NOMO-1 treated with DMSO at 0.1 percent for 48 hours (cell line): ENCODE measurements around the gene GNA12.
A peak's percentile ranks its signal among the peaks of the same experiment; 100 is the strongest.
"Not testable (repeated sequence)": the region's sequence is repeated elsewhere in the genome, so short reads cannot be mapped to it uniquely, and the experiment has no call there.

Source experiments
- DNase-seq: peaks from one replicate; lab custom pipeline; 2025; ENCODE audit not compliant: unreplicated experiment; lab: John Stamatoyannopoulos, UW

GNA12 gene

DNA sequence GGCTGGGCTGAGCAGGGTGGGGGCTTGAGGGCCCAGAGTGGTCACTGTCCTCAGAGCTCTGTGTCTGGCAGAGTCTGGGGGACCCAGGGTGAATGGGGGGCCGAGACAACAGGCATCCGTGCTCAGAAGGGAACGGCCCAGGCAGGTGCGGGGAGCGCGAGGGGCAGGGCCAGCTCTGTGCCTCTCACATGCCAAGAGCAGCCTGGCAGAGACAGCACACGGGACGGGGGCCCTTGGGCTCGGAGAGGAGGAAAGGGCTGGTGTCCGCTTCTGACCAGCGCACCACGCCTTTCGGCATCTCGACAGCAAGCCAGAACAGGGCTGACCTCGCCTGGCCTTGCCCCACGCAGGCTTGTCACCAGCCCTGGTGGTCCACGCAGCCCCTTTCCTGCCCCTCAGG lies 142.7 kb downstream of the GNA12 start:
- DNase-seq, result no peak

DNA sequence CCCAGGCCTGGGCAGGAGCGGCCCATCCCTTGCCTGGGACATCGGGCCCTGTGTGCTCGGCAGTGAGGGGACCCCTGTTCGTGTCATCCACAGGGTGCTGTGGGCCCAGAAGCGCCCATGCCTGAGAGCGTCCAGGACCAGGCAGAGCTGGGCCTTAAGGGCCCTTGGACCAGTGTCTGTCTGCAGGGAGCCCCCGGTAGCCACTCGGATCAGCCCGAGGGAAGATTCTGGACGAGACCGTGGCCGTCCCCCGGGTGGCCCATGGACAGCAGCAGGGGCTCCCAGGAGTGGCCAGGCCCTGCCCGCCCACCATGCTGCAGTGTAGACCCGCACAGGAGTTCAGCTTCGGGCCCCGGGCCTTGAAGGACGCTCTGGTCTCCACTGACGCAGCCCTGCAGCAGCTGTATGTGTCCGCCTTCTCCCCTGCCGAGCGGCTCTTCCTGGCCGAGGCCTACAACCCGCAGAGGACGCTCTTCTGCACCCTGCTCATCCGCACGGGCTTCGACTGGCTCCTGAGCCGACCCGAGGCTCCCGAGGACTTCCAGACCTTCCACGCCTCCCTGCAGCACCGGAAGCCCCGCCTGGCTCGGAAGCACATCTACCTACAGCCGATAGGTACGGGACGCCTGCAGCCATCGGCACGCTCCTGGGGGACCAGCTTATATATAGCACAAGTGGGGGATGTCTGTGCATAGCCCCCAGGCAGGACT lies 143.8 kb downstream of the GNA12 start:
- no peak for DNase-seq

DNA sequence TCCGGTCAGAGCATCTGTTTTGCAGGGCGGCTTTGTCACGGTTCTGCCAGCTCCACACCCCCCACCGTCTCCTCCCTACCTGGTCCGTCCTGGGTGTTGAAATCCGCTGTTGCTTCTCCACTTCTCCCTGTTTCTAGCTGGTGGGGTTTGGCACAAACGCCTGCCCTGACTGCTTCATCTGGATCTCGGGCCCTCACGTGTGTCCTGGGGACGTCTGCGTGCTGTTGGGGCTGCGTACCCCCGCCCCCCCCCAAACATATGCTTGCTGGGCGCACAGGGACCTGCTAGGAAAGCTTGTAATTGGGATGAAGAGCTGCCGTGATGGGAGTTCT lies 144.9 kb downstream of the GNA12 start:
- DNase-seq, result no peak

DNA sequence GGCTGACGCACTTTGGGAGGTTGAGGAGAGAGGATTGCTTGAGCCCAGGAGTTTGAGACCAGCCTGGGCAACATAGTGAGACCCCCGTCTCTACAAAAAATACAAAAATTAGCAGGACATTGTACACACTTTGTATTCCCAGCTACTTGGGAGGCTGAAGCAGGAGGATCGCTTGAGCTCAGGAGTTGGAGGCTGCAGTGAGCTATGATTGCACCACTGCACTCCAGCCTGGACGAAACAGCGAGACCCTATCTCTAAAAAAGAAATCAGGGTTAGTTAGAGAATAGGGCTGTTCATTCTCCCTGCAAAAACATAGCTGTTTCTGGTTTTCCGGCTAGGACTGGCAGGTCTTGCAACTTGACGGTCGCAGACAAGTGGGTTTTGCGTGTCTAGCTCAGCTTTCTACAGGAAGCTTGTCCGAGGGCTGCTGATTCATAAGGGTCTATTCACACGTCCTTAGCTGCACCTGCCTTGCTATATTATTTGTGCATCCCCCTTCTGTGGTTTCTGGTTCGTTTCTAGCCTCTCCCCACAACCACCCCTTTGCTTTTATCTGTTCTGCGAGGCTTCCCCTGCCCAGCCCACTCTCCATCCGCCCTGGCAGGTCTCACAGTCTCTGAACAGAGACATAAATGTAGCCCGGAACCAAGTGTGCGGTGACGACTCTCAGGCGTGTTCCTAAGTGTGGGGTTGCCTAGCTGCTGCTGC lies 145.4 kb downstream of the GNA12 start:
- DNase-seq, result peak; percentile 45

DNA sequence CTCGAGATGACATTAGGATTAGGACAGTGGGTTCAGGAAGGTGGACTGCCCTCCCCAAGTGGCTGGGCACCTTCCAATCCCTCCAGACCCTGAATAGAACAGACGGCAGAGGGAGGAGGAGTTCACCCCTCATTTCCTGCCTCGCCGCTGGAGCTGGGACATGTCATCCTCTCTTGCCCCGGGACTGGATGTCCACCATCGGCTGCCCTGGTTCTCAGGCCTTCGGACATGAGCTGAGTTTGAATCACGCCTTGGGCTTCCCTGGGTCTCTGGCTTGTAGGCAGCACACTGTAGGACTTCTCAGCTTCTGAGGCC lies 150.0 kb downstream of the GNA12 start:
- DNase-seq, result not testable (repeated sequence)

DNA sequence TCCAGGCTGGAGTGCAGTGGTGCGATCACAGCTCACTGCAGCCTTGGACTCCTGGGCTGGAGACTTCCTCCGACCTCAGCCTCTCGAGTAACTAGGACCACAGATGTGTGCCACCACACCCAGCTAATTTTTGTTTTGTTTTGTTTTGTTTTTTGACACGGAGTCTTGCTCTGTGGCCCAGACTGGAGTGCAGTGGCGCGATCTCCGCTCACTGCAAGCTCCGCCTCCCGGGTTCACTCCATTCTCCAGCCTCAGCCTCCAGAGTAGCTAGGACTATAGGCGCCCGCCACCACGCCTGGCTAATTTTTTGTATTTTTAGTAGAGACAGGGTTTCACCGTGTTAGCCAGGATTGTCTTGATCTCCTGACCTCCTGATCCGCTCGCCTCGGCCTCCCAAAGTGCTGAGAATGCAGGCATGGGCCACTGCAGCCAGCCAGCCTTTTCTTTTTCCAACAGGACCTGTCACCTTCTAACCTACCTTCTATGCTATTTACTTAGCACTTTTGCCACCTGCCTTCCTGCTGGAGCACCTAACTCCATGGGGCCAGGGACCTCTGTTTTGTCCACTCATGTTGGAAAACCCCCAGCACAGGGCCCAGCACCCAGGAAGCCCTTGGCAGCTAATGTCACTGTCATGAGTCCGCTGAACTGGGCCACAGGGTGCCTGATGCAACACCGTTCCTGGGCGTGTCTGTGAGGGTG lies 150.5 kb downstream of the GNA12 start:
- DNase-seq, result not testable (repeated sequence)

DNA sequence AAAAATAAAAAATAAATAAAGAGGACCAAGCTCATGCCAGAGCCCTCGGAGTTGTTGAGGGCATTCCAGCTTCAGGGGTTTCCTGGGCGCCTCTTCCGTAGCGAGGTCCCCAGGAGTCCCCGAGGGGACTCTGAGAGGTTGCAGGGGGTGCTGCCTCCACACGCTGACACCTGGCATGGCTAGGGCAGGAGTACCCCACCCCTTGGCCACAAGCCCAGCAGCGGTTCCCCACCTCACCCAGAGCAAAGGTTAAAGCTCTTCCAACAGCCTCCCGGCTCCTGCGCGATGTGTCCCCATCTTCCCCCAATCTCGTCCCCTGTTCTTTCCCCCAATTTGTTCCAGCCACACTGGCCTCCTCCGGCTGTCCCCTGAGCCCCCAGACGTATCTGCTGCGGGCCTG lies 151.6 kb downstream of the GNA12 start:
- DNase-seq, result no peak

DNA sequence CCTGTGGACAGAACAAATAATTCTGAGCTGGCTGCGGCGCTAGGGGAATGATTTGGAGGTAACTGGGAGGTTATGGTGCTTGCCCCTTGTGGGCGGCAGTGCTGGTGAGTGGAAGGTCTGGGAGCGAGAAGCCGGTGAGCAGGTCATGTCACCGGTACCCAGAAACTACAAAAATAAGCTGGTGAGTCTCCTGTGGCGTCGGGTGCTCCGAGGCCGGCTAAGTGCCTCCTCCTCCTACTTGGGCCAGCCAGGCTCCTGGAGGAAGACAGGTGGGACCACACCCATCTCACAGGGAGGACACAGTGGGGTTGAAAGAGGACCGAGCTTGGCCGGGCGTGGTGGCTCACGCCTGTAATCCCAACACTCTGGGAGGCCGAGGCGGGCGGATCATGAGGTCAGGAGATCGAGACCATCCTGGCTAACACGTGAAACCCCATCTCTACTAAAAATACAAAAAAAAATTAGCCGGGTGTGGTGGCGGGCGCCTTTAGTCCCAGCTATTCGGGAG lies 152.1 kb downstream of the GNA12 start:
- DNase-seq, result not testable (repeated sequence)

DNA sequence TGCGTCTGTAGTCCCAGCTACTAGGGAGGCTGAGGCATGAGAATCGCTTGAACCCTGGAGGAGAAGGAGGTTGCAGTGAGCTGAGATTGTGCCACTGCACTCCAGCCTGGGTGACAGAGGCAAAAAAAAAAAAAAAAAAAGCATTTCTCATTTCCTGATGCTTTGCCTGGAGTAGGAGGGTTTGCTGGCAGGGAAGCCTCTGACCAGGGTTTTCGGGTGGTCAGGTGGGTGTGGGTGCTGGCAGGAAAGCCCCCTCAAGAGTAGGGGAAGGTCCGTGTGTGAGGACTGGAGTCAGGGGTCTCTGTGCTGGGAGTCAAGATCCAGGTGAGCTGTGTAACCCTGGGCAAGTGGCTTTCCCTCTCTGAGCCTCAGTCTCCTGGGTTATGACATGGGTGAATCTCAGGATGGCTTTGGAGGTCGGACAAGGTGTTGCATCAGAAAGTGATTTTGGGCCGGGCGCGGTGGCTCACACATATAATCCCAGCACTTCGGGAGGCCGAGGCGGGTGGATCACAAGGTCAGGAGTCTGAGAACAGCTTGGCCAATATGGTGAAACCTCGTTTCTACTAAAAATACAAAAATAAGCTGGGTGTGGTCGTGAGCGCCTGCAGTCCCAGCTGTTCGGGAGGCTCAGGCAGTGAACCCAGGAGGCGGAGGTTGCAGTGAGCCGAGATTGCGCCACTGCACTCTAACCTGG lies 152.9 kb downstream of the GNA12 start:
- DNase-seq, result peak; percentile 79

DNA sequence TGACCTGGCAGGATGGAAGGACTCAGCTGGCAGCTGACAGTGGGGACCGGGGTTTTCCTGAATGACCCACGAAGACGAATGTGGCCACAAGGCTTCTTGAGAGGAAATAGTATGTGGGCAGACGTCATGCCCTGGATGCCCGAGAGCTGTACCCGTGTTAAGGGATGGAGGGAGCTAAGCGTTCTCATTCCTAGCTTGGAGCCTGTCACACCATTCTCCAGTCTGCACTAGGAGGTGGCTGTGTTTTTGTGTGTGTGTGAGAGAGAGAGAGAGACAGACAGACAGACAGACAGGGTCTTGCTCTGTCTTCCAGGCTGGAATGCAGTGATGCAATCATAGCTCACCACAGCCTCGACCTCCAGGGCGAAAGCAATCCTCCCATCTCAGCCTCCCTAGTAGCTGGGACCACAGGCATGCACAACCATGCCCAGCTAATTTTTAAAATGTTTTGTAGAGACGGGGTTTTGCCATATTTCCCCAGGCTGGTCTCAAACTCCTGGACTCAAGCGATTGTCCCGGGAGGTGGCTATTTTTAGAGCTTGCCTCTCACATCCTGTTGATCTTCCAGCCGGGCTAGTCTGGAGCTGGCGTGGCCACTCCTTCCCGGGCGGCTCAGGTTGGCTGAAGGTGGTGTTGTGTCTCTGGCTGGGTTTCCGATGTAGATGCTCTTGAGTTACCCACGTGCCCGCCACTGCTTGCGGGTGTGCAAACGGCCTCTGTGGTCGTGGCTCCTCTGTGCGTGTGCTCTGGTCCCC lies 154.0 kb downstream of the GNA12 start:
- DNase-seq, result no peak

DNA sequence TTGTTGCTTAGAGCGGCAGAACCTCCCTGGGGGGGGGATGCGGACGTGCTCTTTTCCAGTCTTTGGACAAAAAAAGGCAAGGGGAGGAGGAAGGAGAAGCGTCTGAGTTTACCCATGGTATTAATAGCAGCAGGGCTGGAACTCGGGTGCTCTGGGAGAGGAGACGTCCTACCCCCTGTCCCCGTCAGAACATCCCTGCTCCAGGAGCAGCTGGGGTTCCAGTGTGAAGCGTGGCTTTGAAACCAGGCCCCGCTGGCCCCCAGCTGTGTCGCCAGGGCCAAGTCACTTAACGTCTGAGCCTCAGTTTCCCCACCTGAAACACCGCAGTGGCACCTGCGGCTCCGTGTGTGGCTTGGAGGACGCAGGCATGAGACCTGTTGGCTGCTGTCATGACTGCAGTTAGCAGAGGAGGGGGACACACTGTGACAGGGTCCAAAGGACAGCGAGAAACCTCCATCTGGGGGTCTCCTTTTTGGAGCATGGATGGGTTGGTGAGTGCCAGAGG lies 154.7 kb downstream of the GNA12 start:
- no peak for DNase-seq

DNA sequence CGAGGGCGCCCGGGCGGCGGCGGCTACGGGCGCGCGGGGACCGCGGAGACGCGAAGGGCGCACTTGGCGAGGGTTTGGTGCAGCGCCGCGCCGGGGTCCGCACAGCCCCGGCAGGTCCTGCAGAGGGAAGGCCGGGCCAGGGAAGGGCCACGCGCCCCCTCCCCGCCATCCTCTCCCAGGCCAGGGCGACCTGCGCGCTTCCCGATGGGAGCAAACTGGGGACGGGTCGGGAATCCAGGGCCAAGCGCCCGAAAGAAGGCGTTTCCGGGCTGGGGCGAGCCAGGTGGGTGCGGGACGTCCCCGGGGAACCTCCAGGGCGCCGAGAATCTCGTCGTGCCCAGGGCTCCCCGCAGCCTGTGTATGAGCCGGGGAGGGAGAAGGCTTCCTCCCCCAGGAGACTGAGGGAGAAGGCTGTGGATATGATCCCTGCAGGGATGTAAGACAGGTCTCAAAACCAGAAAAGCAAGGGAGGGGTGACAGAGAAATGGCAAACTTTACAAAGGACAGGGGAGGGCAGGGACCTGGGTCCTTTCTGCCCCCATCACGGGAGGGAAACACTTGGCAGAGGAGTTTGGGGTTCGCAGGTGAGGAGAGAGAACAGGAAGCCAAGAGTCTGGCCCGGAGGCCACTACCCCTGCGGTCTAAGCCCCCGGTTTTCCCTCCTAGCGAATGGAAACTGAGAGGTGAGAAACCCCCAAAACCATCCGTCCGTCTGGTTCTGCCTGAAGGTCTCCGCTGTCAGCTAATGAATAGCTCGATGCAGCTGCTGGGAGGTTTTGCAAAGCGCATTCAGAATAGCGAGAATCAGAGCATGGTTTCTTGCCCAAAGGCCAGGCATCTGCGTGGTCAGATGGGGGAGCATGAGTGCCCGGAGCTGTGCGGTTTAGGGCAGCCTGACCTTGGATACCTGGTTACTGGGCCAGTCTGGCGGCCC lies 155.4 kb downstream of the GNA12 start:
- DNase-seq, result no peak

DNA sequence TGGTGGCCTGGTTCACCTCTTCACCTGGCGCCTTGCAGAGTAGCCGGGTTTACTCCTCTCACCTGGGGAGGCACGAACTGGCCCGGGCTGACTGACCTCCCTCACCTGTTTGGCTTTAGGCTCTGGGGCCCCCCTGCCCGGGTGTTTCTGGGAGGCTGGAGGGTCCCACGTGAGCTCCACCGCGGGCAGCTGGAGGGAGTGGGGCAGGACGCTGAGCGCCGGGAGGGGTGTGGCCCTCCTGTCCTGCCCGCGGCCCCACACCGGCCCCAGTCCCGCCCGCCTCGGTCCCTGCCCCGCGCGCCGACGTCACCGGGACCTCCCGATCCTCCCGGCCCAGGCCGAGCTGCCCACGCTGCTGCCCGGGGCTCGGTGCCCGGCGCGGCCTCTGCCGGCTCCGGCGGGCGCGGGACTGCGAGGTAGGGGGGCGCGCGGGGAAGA lies 156.2 kb downstream of the GNA12 start, which contains the start of gene AMZ1:
TSS of gene AMZ1 (plus strand) at position 322 of the 438 bp plus-strand sequence. CDS start 12,250 bp downstream, outside the sequence.
- DNase-seq, result no peak

DNA sequence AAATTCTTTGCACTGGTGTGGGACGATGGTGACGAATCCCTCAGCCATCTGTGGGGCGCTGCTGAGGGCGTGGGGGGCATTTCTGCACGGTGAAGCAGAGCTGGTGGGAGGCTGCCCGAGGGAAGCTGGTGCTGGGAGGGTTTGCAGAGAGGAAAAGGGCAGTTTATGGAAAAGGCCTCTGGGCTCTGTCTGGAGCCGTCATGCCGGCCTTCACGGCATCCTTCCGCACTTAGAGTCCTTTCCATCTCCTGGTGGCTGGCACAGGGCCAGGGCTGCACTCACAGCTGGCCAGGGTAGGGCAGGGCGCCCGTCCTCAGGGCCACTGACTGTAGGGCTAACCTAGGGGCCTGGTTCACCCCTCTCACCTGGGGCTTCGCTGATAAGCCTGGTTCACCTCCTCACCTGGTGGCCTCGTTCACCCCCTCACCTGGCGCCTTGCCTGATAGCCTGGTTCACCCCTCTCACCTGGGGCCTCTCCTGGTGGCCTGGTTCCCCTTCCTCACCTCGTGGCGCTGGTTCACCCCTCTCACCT lies 156.7 kb downstream of the GNA12 start:
- DNase-seq, result no peak

DNA sequence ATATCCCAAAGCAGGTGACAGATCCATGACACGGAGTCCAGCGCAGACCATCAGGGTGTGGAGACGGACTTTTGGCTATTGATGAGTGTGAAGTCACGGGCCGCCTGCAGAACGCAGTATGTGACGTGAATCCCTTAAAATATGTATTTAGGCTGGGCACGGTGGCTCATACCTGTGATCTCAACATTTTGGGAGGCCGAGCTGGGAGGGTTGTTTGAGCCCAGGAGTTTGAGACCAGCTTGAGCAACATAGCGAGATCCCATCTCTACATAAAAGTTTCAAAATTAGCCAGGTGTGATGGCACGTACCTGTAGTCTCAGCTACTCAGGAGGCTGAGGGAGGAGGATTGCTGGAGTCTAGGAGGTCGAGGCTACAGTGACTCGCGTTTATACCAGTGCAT lies 158.0 kb downstream of the GNA12 start:
- DNase-seq, result no peak

DNA sequence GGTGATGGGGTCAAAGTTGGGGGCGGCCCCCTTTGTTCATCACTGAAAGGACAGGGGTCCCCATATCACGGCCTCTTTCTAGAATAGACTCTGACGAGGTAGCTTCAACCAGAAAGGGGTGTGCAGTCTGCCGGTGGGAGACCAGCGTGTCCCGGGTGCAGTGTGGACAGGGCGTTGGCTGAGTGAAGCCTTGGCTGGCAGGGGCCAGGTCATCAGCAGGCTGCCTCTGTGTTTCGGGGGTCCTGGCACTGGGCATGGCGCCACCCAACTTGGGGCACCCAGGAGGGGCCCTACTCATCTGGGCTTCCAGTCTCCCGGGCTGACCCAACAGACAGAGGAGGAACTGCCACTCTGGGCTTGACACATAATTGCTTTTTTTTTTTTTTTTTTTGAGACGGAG lies 159.6 kb downstream of the GNA12 start:
- DNase-seq, result no peak

DNA sequence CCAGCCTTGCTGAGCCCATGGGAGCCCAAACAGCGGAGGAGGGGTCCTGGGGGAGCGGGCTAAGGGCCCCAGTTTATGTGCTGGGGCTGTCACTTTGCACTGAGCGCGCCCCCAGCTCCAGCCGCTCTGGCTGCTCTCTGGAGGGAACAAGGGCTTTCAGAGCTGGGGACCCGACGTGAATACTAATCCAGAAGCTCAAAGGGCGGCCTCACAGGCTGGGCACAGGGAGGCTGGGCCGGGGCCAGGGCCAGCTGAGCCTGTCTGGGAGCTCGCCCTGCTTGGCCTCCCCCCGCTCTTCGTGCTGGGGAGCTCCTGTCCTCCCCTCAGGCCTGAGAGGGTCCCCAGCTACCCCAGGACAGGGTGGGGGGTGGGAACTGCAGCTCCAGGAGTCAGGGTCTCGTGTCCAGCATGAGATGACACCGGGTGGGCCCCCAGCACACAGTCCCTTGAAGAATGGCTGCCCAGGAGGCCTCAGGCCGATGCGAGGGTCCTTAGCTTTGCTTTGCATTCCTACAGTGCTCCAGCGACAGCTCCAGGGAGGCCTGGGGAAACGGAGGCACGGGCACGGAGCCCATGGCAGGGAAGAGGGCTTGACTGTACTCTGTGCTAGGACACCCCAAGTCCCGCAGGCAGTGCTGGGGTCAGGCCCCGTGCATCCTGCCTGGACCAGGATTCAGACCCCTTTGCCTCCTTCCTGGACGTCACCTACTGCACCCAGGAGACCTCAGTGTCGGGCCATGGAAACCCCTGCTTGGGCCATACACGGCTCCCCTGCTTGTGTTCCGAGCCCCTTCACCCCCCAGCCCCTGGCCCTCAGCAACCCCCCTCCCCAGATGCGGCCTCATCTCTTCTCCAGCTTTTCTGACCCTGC lies 161.9 kb downstream of the GNA12 start:
- no peak for DNase-seq

DNA sequence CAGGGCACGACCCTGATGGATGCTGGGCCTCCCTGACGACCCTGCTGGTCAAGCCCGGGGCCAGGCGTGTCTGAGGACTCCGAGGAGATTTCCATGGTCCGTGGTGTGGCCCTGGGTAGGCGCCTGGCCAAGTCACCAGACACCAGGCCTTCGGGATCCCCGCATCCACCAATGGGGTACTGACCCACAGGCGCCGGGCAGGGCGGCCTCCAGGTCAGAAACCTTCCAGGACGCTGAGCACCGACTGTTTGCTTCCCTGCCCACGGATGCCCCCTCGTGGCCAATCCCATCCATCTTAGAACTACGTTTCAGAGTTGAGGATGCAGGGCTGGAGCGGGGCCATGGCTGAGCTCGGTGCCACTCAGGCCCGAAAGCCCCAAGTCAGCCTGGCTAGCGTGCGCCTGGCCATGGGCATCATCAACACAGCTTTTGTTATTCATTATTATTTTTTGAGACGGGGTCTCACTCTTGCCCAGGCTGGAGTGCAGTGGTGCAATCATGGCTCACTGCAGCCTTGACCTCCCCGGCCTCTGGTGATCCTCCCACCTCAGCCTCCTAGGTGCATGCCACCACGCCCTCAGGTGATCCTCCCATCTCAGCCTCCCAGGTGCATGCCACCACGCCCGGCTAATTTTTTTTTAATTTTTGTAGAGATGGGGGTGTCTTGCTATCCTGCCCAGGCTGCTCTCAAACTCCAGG lies 163.2 kb downstream of the GNA12 start:
- peak; percentile 57 for DNase-seq
